Measurements from ENCODE around the gene PCTP. TPM values are rescaled to one million over a fixed set of nuclear protein-coding genes. Genes with fewer than 3 reads are reported as not detected.

PCTP gene
- total RNA-seq, 1 donor from 2014 or later, result 28.1 TPM

DNA sequence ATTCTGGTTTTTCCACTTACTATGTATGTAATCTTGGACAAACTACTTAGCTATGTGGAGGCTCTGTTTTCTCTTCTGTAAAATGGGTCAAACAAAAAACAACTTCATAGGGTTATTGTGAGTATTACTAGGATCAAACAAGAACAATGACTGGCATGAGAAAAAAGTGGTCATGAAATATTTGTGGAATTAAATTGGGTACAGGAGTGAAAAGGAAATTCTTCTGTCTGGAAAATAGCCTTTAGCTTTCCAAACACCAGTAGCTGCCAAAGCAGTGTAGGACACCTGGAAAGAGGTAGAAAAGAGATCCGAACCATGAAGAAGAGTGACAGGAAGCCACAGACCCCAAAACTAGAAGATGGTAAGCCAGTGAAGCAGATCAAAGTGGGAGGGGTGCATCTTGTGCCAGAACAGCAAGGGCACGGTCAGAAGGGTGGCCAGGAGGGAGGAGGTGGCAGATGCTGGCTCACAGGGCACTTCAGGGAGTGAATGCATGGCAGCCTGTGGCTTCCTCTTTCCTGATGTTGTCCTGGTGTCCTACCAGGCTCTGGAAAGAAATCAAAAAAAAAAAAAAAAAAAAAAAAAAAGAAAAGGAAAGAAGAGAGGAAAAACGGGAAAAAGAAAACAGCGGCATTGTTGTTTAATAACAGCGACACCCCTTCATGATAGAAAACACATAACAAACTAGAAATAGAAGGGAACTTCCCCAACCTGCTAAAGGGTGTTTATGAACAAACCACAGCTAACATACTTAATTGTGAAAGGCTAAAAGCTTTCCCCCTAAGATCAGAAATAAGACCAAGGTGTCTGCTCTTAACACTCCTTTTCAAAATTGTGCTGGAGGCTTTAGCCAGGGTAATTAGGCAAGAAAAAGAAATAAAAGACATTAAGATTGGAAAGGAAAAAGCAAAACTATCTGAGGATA is 67.9 kb downstream of the PCTP start:
- intact Hi-C loops (cut with DNase I), result no loop called here
- Histone ChIP-seq H3K36me3 (no peaks in the 10 kb centered on the region), H3K9me3 (no peaks in the 10 kb centered on the region), H3K27me3 (ENCODE audit: low read depth) (no peaks in the 10 kb centered on the region), H3K4me1 (no peaks in the 10 kb centered on the region), H3K27ac (no peak overlapping the region), H3K4me3 (no peak overlapping the region)
- TF ChIP-seq, protein P1, sequence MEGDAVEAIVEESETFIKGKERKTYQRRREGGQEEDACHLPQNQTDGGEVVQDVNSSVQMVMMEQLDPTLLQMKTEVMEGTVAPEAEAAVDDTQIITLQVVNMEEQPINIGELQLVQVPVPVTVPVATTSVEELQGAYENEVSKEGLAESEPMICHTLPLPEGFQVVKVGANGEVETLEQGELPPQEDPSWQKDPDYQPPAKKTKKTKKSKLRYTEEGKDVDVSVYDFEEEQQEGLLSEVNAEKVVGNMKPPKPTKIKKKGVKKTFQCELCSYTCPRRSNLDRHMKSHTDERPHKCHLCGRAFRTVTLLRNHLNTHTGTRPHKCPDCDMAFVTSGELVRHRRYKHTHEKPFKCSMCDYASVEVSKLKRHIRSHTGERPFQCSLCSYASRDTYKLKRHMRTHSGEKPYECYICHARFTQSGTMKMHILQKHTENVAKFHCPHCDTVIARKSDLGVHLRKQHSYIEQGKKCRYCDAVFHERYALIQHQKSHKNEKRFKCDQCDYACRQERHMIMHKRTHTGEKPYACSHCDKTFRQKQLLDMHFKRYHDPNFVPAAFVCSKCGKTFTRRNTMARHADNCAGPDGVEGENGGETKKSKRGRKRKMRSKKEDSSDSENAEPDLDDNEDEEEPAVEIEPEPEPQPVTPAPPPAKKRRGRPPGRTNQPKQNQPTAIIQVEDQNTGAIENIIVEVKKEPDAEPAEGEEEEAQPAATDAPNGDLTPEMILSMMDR (IDR thresholded peaks at IDR 0.05), result no peak
- DNase-seq (no peak), ATAC-seq (no peak)

DNA sequence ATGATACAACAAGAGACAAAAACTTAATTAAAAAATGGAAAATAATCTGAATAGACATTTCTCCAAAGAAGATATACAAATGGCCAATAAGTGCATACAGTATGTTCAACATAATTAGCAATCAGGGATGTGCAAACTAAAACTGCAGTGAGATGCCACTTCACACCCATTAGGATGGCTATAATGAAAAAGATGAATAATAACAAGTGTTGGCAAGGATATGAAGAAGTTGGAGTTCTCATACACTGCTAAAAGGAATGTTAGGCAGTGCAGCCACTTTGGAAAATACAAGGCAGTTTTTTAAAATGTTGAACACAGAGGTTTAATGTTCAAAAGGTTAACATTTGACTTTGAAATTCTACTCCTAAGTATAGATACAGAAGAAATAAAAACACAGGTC is 69.8 kb downstream of the PCTP start:
- Histone ChIP-seq H3K27ac (no peak overlapping the region), H3K9me3 (no peaks in the 10 kb centered on the region), H3K36me3 (no peaks in the 10 kb centered on the region), H3K4me3 (no peak overlapping the region), H3K27me3 (ENCODE audit: low read depth) (no peaks in the 10 kb centered on the region), H3K4me1 (no peaks in the 10 kb centered on the region)
- intact Hi-C loops (cut with DNase I), result no loop called here
- DNase-seq (no peak), ATAC-seq (no peak)
- TF ChIP-seq, protein P1 (IDR thresholded peaks at IDR 0.05), result no peak

- intact Hi-C loops (cut with DNase I), result no loop called here
- no peak for ATAC-seq
Observed at GRCh38 chr17:55822028-55822427, 71.2 kb downstream of the PCTP start.

DNA sequence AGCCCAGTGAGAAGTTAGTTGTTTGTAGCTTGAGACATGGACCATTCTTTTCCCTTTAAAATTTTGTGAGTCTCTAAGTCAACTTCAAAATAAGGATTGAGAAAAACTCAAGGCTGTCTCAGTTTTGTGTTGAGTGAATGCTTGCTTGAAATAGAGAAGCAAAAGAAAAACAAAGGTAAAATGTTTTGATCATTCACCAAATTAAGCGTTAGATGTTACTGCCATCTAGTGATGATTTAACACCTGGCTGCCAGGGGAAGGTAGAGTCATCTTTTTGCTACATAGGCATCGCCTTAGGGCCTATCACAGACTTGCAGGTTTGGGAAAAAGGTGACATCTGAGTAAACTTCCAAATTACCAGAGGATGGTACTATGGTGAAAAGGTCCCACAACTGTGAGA is 74.4 kb downstream of the PCTP start:
- DNase-seq (no peak), ATAC-seq (no peak)
- Histone ChIP-seq H3K27ac (no peak overlapping the region), H3K9me3 (no peaks in the 10 kb centered on the region), H3K27me3 (ENCODE audit: low read depth) (no peaks in the 10 kb centered on the region), H3K4me1 (no peaks in the 10 kb centered on the region), H3K36me3 (no peaks in the 10 kb centered on the region), H3K4me3 (no peak overlapping the region)
- intact Hi-C loops (cut with DNase I), result no loop called here
- TF ChIP-seq, protein P1 (IDR thresholded peaks at IDR 0.05), result peak; percentile 24

More at GRCh38 chr17:55822028-55822427, 71.2 kb downstream of the PCTP start:
- H3K4me1 ChIP-seq, result no peaks in the 10 kb centered on the region
- no peak overlapping the region for H3K27ac ChIP-seq
- no peaks in the 10 kb centered on the region for H3K9me3 ChIP-seq
- H3K36me3 ChIP-seq, result no peaks in the 10 kb centered on the region
- H3K27me3 ChIP-seq (ENCODE audit: low read depth), result no peaks in the 10 kb centered on the region
- DNase-seq, result no peak
- TF ChIP-seq, protein P1 (IDR thresholded peaks at IDR 0.05), result no peak
- no peak overlapping the region for H3K4me3 ChIP-seq

Other genes with a start within 250 kb of the PCTP start
- gene SMIM36, start 239.6 kb upstream of the PCTP start, total RNA-seq, result not detected
- gene TMEM100, start 28.2 kb upstream of the PCTP start, total RNA-seq, result 443 TPM

Measured in lower lobe of right lung (tissue), 2 donors.